ENCODE results near the gene PSMC5. TPM values are rescaled to one million over a fixed set of nuclear protein-coding genes. Genes with fewer than 3 reads are reported as not detected.
"Not testable (repeated sequence)": the region's sequence is repeated elsewhere in the genome, so short reads cannot be mapped to it uniquely, and the experiment has no call there.

Gene PSMC5
- total RNA-seq, 1 donor from 2014 or later: 49.6 TPM

DNA sequence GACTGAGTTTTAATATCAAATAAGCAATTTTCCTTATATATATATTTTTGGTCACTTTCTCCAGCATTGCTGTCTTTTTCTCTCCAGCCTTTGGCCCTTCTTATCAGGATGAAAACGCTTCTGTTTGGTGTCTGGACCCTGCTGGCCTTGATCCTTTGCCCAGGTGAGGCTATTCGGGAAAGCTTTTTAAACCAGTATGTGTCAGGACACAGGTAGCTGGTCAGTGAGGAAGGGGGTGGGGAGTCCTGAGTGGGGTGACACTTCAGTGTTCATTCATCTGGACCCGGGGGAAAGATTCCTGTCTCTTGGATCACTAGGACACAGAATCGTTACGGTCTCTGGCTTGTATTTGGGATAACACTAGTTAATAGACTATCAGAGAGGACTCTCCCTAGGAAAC, 27.5 kb downstream of the PSMC5 start:
- Histone ChIP-seq H4K20me1 (ENCODE audit: low read depth) (no peaks in the 10 kb centered on the region), H3K9ac (no peak overlapping the region), H3K4me2 (no peak overlapping the region), H2AFZ (replicated peaks) (no peak overlapping the region), H3K27ac (no peak overlapping the region), H3K79me2 (ENCODE audit: low read depth) (no peaks in the 10 kb centered on the region), H3K4me3 (no peak overlapping the region), H3K36me3 (no peaks in the 10 kb centered on the region), H3K27me3 (peaks cover 9% of the 10 kb centered on the region), H3K4me1 (no peaks in the 10 kb centered on the region), H3K9me3 (ENCODE audit: low read depth) (no peaks in the 10 kb centered on the region), H3F3A (ENCODE audit: low read depth) (no peaks in the 10 kb centered on the region)
- Mint-ChIP-seq H3K9me3 (no peaks in the 10 kb centered on the region), H3K27me3 (ENCODE audit: insufficient read depth, low read depth) (peaks cover 7% of the 10 kb centered on the region), H3K4me3 (no peak overlapping the region), H3K36me3 (no peaks in the 10 kb centered on the region), H3K27ac (no peak overlapping the region), H3K4me1 (peaks cover 1% of the 10 kb centered on the region)
- DNase-seq (ENCODE audit: low spot score): no peak
- TF ChIP-seq, protein P1, sequence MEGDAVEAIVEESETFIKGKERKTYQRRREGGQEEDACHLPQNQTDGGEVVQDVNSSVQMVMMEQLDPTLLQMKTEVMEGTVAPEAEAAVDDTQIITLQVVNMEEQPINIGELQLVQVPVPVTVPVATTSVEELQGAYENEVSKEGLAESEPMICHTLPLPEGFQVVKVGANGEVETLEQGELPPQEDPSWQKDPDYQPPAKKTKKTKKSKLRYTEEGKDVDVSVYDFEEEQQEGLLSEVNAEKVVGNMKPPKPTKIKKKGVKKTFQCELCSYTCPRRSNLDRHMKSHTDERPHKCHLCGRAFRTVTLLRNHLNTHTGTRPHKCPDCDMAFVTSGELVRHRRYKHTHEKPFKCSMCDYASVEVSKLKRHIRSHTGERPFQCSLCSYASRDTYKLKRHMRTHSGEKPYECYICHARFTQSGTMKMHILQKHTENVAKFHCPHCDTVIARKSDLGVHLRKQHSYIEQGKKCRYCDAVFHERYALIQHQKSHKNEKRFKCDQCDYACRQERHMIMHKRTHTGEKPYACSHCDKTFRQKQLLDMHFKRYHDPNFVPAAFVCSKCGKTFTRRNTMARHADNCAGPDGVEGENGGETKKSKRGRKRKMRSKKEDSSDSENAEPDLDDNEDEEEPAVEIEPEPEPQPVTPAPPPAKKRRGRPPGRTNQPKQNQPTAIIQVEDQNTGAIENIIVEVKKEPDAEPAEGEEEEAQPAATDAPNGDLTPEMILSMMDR (IDR thresholded peaks at IDR 0.05): no peak
- TF ChIP-seq EZH2 (IDR thresholded peaks at IDR 0.05): no peak
- no peak for TF ChIP-seq EZH2phosphoT487 (IDR thresholded peaks at IDR 0.05)

DNA sequence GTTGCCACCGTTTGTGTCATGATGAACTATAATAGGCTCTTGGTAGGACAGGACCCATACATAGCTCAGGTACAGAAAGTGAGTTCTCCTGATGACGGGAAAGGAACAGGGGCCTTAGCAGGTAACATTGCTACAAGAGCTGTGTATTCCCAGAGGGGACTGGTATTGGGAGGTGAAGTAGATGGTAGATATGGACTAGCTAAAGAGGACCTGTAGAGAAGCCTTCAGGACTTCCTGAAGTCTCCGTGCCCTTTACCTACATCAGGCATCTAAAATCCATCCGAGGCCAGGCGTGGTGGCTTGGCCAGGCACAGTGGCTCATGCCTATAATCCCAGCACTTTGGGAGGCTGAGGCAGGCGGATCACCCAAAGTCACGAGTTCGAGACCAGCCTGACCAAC, 28.0 kb downstream of the PSMC5 start:
- Histone ChIP-seq H3F3A (ENCODE audit: low read depth) (no peaks in the 10 kb centered on the region), H3K4me1 (no peaks in the 10 kb centered on the region), H3K4me3 (no peak overlapping the region), H3K79me2 (ENCODE audit: low read depth) (no peaks in the 10 kb centered on the region), H3K36me3 (no peaks in the 10 kb centered on the region), H3K4me2 (no peak overlapping the region), H2AFZ (replicated peaks) (no peak overlapping the region), H4K20me1 (ENCODE audit: low read depth) (no peaks in the 10 kb centered on the region), H3K9me3 (ENCODE audit: low read depth) (no peaks in the 10 kb centered on the region), H3K27me3 (peaks cover 6% of the 10 kb centered on the region), H3K9ac (no peak overlapping the region), H3K27ac (no peak overlapping the region)
- Mint-ChIP-seq H3K4me1 (no peaks in the 10 kb centered on the region), H3K27ac (no peak overlapping the region), H3K36me3 (no peaks in the 10 kb centered on the region), H3K9me3 (no peaks in the 10 kb centered on the region), H3K4me3 (no peak overlapping the region), H3K27me3 (ENCODE audit: insufficient read depth, low read depth) (peaks cover 5% of the 10 kb centered on the region)
- DNase-seq (ENCODE audit: low spot score): no peak
- TF ChIP-seq EZH2phosphoT487 (IDR thresholded peaks at IDR 0.05) (no peak), EZH2 (IDR thresholded peaks at IDR 0.05) (no peak)
- TF ChIP-seq, protein P1 (IDR thresholded peaks at IDR 0.05): no peak

DNA sequence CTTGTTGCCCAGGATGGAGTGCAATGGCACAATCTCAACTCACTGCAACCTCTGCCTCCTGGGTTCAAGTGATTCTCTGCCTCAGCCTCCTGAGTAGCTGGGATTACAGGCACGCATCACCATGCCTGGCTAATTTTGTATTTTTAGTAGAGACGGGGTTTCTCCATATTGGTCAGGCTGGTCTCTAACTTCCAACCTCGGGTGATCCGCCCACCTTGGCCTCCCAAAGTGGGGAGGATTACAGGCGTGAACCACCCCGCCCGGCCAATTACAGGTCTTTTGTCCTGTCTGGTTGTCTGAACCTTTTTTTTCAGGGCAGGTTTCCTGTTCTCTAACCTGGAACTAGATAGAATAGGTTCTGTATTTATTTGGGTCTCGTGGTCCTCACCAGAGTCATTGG, 29.2 kb downstream of the PSMC5 start:
- not testable (repeated sequence) for H3K9me3 Mint-ChIP-seq; H3K4me2 ChIP-seq; H3K36me3 Mint-ChIP-seq; H3K27me3 ChIP-seq; H3K27ac Mint-ChIP-seq; H3K27me3 Mint-ChIP-seq (ENCODE audit: insufficient read depth, low read depth); H3K9ac ChIP-seq; H3K79me2 ChIP-seq (ENCODE audit: low read depth); H3K4me1 ChIP-seq; H3K4me1 Mint-ChIP-seq; H3K36me3 ChIP-seq; H3K4me3 Mint-ChIP-seq; H3K4me3 ChIP-seq; DNase-seq (ENCODE audit: low spot score); H4K20me1 ChIP-seq (ENCODE audit: low read depth); H3K27ac ChIP-seq; H3K9me3 ChIP-seq (ENCODE audit: low read depth); H3F3A ChIP-seq (ENCODE audit: low read depth); H2AFZ ChIP-seq (replicated peaks)

DNA sequence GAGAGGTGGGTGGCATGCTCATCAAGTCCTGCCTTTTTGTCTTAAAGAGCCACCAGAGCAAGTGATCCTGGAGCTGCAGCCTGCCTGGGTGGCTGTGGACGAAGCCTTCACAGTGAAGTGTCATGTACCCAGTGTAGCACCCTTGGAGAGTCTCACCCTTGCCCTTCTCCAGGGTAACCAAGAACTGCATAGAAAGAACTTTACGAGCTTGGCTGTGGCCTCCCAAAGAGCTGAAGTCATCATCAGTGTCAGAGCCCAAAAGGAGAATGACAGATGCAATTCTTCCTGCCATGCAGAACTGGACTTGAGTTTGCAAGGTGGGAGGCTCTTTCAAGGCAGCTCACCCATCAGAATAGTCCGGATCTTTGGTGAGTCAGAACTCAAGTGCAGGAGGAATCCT, 32.0 kb downstream of the PSMC5 start:
- H3K27me3 Mint-ChIP-seq (ENCODE audit: insufficient read depth, low read depth): peaks cover 8% of the 10 kb centered on the region
- Histone ChIP-seq H3K27me3 (peaks cover 2% of the 10 kb centered on the region), H3K9ac (no peak overlapping the region), H3K9me3 (ENCODE audit: low read depth) (no peaks in the 10 kb centered on the region), H3K4me3 (no peak overlapping the region), H3K27ac (no peak overlapping the region), H3K4me1 (no peaks in the 10 kb centered on the region), H3K4me2 (no peak overlapping the region), H3K79me2 (ENCODE audit: low read depth) (no peaks in the 10 kb centered on the region), H4K20me1 (ENCODE audit: low read depth) (no peaks in the 10 kb centered on the region), H3F3A (ENCODE audit: low read depth) (no peaks in the 10 kb centered on the region), H3K36me3 (no peaks in the 10 kb centered on the region), H2AFZ (replicated peaks) (no peak overlapping the region)
- H3K27ac Mint-ChIP-seq: no peak overlapping the region
- no peak overlapping the region for H3K4me3 Mint-ChIP-seq
- no peaks in the 10 kb centered on the region for H3K4me1 Mint-ChIP-seq
- H3K36me3 Mint-ChIP-seq: no peaks in the 10 kb centered on the region
- DNase-seq (ENCODE audit: low spot score): no peak
- no peaks in the 10 kb centered on the region for H3K9me3 Mint-ChIP-seq
- TF ChIP-seq, protein P1 (IDR thresholded peaks at IDR 0.05): no peak
- no peak for TF ChIP-seq EZH2phosphoT487 (IDR thresholded peaks at IDR 0.05)
- TF ChIP-seq EZH2 (IDR thresholded peaks at IDR 0.05): no peak

DNA sequence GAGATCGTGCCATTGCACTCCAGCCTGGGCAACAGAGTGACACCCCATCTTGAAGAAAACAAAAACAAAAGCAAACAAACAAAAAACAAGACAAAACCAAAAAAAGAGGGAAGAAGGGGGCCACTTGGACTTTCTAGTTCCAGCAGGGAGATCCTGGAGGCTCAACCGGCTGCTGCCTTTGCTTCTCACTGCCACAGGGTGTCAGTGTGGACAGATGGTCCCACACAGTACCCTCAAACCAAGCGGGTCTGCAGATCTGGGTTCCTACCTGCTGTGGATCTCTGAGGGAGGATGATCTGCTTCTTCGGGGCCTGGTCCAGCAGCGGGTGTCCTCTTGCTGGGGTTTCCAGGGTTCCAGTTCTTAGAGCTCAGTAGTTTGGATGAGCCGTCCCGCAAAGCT, 39.4 kb downstream of the PSMC5 start:
- not testable (repeated sequence) for H3K4me1 Mint-ChIP-seq; H3K79me2 ChIP-seq (ENCODE audit: low read depth); H3K27me3 Mint-ChIP-seq (ENCODE audit: insufficient read depth, low read depth); H3K27me3 ChIP-seq; H3K9me3 ChIP-seq (ENCODE audit: low read depth); H3K36me3 Mint-ChIP-seq; H3K27ac ChIP-seq; H3K4me3 ChIP-seq; H3K4me1 ChIP-seq; H3K9ac ChIP-seq; H3K27ac Mint-ChIP-seq; H3K4me3 Mint-ChIP-seq; H3F3A ChIP-seq (ENCODE audit: low read depth); H3K36me3 ChIP-seq; H4K20me1 ChIP-seq (ENCODE audit: low read depth); H2AFZ ChIP-seq (replicated peaks); H3K9me3 Mint-ChIP-seq; H3K4me2 ChIP-seq
- peak; percentile 18 for DNase-seq (ENCODE audit: low spot score)
